GM23338 (cell line): Measurements from ENCODE around the gene VASN. TPM values are rescaled to one million over a fixed set of nuclear protein-coding genes. Genes with fewer than 3 reads are reported as not detected.

Source experiments
- ATAC-seq: fragments of 200-7000 bp; cut with Tn5 transposase; 3 replicates; pipeline ENCODE4 v1.9.1; 2020
- DNase-seq: peaks from one replicate; pipeline ENCODE4 v3.0.0-alpha.2; 2015; ENCODE audit warnings: low spot score
- H2AFZ ChIP-seq: fragments of 200-600 bp; sonication (generic); 2 replicates; pipeline ENCODE4 v1.8.0; 2016; ENCODE audit warnings: antibody characterized with exemption, mild to moderate bottlenecking, moderate library complexity
- H3F3A ChIP-seq: fragments of 200-600 bp; sonication (generic); replicated peaks from 2 replicates; pipeline ENCODE4 v1.8.0; 2017; ENCODE audit warnings: antibody characterized with exemption, mixed run types, low read depth
- H3K27ac ChIP-seq: fragments of 200-600 bp; sonication (generic); 2 replicates; pipeline ENCODE4 v1.6.1; 2016; ENCODE audit warnings: low read depth
- H3K27me3 ChIP-seq: fragments of 200-600 bp; sonication (generic); 2 replicates; pipeline ENCODE4 v1.8.0; 2016; ENCODE audit warnings: mild to moderate bottlenecking, mixed run types, moderate library complexity; ENCODE audit not compliant: insufficient read depth
- H3K36me3 ChIP-seq: fragments of 200-600 bp; sonication (generic); 2 replicates; pipeline ENCODE4 v1.8.0; 2016; ENCODE audit warnings: mild to moderate bottlenecking; ENCODE audit not compliant: insufficient read depth
- H3K4me1 ChIP-seq: fragments of 200-600 bp; sonication (generic); 2 replicates; pipeline ENCODE4 v1.8.0; 2016; ENCODE audit warnings: mild to moderate bottlenecking, moderate library complexity; ENCODE audit not compliant: insufficient read depth
- H3K4me2 ChIP-seq: fragments of 200-600 bp; sonication (generic); 2 replicates; pipeline ENCODE4 v1.7.1; 2017; ENCODE audit warnings: mixed run types
- H3K4me3 ChIP-seq: fragments of 200-600 bp; sonication (generic); 2 replicates; pipeline ENCODE4 v1.6.1; 2016; ENCODE audit warnings: mixed run types
- H3K79me2 ChIP-seq: fragments of 200-600 bp; sonication (generic); replicated peaks from 2 replicates; pipeline ENCODE4 v1.8.0; 2017; ENCODE audit warnings: mild to moderate bottlenecking; ENCODE audit not compliant: insufficient read depth
- H3K9me2 ChIP-seq: fragments of 200-600 bp; sonication (generic); 2 replicates; pipeline ENCODE4 v1.8.0; 2017; ENCODE audit not compliant: insufficient read depth
- H4K20me1 ChIP-seq: fragments of 200-600 bp; sonication (generic); replicated peaks from 2 replicates; pipeline ENCODE4 v1.8.0; 2017; ENCODE audit warnings: mild to moderate bottlenecking; ENCODE audit not compliant: insufficient read depth
- H3K27ac Mint-ChIP-seq: 2 replicates; pipeline ENCODE4 v1.8.0; 2020; ENCODE audit warnings: inconsistent platforms, mild to moderate bottlenecking, moderate library complexity, mixed read lengths
- H3K27me3 Mint-ChIP-seq: 3 replicates; pipeline ENCODE4 v1.8.0; 2022; ENCODE audit warnings: low read depth, mild to moderate bottlenecking, moderate library complexity, mixed read lengths, inconsistent platforms; ENCODE audit not compliant: insufficient read depth, poor library complexity
- H3K36me3 Mint-ChIP-seq: 3 replicates; pipeline ENCODE4 v1.8.0; 2021; ENCODE audit warnings: low read depth, mild to moderate bottlenecking, inconsistent platforms, moderate library complexity, mixed read lengths
- H3K4me1 Mint-ChIP-seq: 3 replicates; pipeline ENCODE4 v1.8.0; 2020; ENCODE audit warnings: mild to moderate bottlenecking, inconsistent platforms, mixed read lengths
- H3K4me3 Mint-ChIP-seq: 3 replicates; pipeline ENCODE4 v1.8.0; 2021; ENCODE audit warnings: moderate library complexity, mild to moderate bottlenecking, inconsistent platforms, mixed read lengths
- H3K9me3 Mint-ChIP-seq: 3 replicates; pipeline ENCODE4 v1.8.0; 2020; ENCODE audit warnings: moderate library complexity, mild to moderate bottlenecking, inconsistent platforms, mixed read lengths
- EZH2 ChIP-seq: fragments of 200-600 bp; sonication (generic); IDR thresholded peaks from one replicate; pipeline ENCODE4 v1.8.0; 2017; ENCODE audit warnings: antibody characterized with exemption, mild to moderate bottlenecking, low read depth; ENCODE audit not compliant: unreplicated experiment
- JUNB ChIP-seq: IDR thresholded peaks from one replicate; pipeline ENCODE4 v1.6.1; 2016; ENCODE audit warnings: antibody characterized with exemption; ENCODE audit not compliant: unreplicated experiment
- NANOG ChIP-seq: IDR thresholded peaks from 2 replicates; pipeline ENCODE4 v1.6.1; 2016; ENCODE audit warnings: antibody characterized with exemption, borderline replicate concordance
- POLR2AphosphoS5 ChIP-seq: IDR thresholded peaks from 2 replicates; pipeline ENCODE4 v1.6.1; 2016; ENCODE audit warnings: antibody characterized with exemption, low read depth
- STAT1 ChIP-seq: IDR thresholded peaks from one replicate; pipeline ENCODE4 v1.6.1; 2016; ENCODE audit warnings: antibody characterized with exemption; ENCODE audit not compliant: unreplicated experiment
- ZNF114 ChIP-seq: fragments of 250-450 bp; sonication (Bioruptor Pico); IDR thresholded peaks from 2 replicates; pipeline ENCODE4 v1.5.0; 2020; ENCODE audit warnings: mild to moderate bottlenecking, moderate library complexity
- ZNF331 ChIP-seq: fragments of 250-450 bp; sonication (Bioruptor Pico); IDR thresholded peaks from 2 replicates; pipeline ENCODE4 v1.5.0; 2020; ENCODE audit warnings: low read depth, mild to moderate bottlenecking, moderate library complexity
- polyA plus RNA-seq: library from polyadenylated mRNA; unstranded; fragments of >200 nt; fragmentation: Nextera tagmentation; extraction: Ambion mirVana; gene quantifications from 2 replicates; pipeline ENCODE4 v1.2.1, GENCODE V29; 2016
- total RNA-seq: library from RNA; depleted of rRNA; stranded (reverse); fragments of >200 nt; shearing (Covaris generic); gene quantifications from 2 replicates; pipeline ENCODE4 v1.2.3, GENCODE V29; 2014
- TF ChIP-seq, protein P1 (sequence below), 2 experiments: fragments of 200-600 bp in 1 of 2; sonication (generic) in 1 of 2; conservative IDR thresholded peaks; 2 replicates each; pipeline versions ENCODE4 v1.5.1 to v1.6.1; 2016 to 2017; ENCODE audit warnings: antibody characterized with exemption in 2 of 2, low read depth in 2 of 2, mild to moderate bottlenecking in 2 of 2, moderate library complexity in 1 of 2
- TF ChIP-seq, protein P2 (sequence below): IDR thresholded peaks from 2 replicates; pipeline ENCODE4 v1.6.1; 2016; ENCODE audit warnings: antibody characterized with exemption
- TF ChIP-seq, protein P3 (sequence below): IDR thresholded peaks from one replicate; pipeline ENCODE4 v1.6.1; 2018; ENCODE audit warnings: antibody characterized with exemption; ENCODE audit not compliant: unreplicated experiment

The VASN gene
- total and polyA plus RNA-seq, 2 experiments from 2014 or later, result 8.0 to 15.5 TPM

DNA sequence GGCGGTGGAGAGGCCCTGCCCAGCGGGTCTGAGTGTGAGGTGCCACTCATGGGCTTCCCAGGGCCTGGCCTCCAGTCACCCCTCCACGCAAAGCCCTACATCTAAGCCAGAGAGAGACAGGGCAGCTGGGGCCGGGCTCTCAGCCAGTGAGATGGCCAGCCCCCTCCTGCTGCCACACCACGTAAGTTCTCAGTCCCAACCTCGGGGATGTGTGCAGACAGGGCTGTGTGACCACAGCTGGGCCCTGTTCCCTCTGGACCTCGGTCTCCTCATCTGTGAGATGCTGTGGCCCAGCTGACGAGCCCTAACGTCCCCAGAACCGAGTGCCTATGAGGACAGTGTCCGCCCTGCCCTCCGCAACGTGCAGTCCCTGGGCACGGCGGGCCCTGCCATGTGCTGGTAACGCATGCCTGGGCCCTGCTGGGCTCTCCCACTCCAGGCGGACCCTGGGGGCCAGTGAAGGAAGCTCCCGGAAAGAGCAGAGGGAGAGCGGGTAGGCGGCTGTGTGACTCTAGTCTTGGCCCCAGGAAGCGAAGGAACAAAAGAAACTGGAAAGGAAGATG, 11.2 kb downstream of the VASN start:
- ATAC-seq, result no peak
- Mint-ChIP-seq H3K27me3 (peaks cover under 1% of the 10 kb centered on the region), H3K9me3 (no peaks in the 10 kb centered on the region), H3K4me1 (peaks cover 25% of the 10 kb centered on the region), H3K27ac (no peak overlapping the region), H3K36me3 (no peaks in the 10 kb centered on the region; the same call in 1 of the 3 replicates), H3K4me3 (no peak overlapping the region)
- TF ChIP-seq STAT1 (no peak), JUNB (no peak), NANOG (no peak), EZH2 (no peak), ZNF114 (CRISPR knock-in tag) (no peak), POLR2AphosphoS5 (no peak), ZNF331 (CRISPR knock-in tag) (no peak)
- TF ChIP-seq, protein P1, sequence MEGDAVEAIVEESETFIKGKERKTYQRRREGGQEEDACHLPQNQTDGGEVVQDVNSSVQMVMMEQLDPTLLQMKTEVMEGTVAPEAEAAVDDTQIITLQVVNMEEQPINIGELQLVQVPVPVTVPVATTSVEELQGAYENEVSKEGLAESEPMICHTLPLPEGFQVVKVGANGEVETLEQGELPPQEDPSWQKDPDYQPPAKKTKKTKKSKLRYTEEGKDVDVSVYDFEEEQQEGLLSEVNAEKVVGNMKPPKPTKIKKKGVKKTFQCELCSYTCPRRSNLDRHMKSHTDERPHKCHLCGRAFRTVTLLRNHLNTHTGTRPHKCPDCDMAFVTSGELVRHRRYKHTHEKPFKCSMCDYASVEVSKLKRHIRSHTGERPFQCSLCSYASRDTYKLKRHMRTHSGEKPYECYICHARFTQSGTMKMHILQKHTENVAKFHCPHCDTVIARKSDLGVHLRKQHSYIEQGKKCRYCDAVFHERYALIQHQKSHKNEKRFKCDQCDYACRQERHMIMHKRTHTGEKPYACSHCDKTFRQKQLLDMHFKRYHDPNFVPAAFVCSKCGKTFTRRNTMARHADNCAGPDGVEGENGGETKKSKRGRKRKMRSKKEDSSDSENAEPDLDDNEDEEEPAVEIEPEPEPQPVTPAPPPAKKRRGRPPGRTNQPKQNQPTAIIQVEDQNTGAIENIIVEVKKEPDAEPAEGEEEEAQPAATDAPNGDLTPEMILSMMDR (conservative IDR thresholded peaks at IDR 0.05; ENCODE audit: low read depth in 2 of 2), result no peak
- TF ChIP-seq, protein P2, sequence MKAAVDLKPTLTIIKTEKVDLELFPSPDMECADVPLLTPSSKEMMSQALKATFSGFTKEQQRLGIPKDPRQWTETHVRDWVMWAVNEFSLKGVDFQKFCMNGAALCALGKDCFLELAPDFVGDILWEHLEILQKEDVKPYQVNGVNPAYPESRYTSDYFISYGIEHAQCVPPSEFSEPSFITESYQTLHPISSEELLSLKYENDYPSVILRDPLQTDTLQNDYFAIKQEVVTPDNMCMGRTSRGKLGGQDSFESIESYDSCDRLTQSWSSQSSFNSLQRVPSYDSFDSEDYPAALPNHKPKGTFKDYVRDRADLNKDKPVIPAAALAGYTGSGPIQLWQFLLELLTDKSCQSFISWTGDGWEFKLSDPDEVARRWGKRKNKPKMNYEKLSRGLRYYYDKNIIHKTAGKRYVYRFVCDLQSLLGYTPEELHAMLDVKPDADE, result no peak
- TF ChIP-seq, protein P3, sequence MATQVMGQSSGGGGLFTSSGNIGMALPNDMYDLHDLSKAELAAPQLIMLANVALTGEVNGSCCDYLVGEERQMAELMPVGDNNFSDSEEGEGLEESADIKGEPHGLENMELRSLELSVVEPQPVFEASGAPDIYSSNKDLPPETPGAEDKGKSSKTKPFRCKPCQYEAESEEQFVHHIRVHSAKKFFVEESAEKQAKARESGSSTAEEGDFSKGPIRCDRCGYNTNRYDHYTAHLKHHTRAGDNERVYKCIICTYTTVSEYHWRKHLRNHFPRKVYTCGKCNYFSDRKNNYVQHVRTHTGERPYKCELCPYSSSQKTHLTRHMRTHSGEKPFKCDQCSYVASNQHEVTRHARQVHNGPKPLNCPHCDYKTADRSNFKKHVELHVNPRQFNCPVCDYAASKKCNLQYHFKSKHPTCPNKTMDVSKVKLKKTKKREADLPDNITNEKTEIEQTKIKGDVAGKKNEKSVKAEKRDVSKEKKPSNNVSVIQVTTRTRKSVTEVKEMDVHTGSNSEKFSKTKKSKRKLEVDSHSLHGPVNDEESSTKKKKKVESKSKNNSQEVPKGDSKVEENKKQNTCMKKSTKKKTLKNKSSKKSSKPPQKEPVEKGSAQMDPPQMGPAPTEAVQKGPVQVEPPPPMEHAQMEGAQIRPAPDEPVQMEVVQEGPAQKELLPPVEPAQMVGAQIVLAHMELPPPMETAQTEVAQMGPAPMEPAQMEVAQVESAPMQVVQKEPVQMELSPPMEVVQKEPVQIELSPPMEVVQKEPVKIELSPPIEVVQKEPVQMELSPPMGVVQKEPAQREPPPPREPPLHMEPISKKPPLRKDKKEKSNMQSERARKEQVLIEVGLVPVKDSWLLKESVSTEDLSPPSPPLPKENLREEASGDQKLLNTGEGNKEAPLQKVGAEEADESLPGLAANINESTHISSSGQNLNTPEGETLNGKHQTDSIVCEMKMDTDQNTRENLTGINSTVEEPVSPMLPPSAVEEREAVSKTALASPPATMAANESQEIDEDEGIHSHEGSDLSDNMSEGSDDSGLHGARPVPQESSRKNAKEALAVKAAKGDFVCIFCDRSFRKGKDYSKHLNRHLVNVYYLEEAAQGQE, result no peak
- H3K27me3 ChIP-seq, result no peaks in the 10 kb centered on the region
- no peak overlapping the region for H3K4me2 ChIP-seq
- H3K27ac ChIP-seq, result 0 out of 2 replicates have a peak overlapping the region, but pooled peaks have one; percentile 59
- H3K4me3 ChIP-seq, result no peak overlapping the region
- H4K20me1 ChIP-seq, result no peaks in the 10 kb centered on the region; the same call in 1 of the 2 replicates
- no peak overlapping the region for H2AFZ ChIP-seq
- H3K36me3 ChIP-seq, result no peaks in the 10 kb centered on the region
- peak; percentile 12 for DNase-seq
- no peaks in the 10 kb centered on the region for H3K9me2 ChIP-seq
- no peaks in the 10 kb centered on the region for H3K79me2 ChIP-seq
- no peaks in the 10 kb centered on the region for H3F3A ChIP-seq
- H3K4me1 ChIP-seq, result peaks cover 8% of the 10 kb centered on the region
